C4-2B (cell line): Measurements from ENCODE around the gene TMEM88.

ENCODE experiments used
- ZFX ChIP-seq: fragments of 450-650 bp; IDR thresholded peaks from 2 replicates; pipeline ENCODE4 v1.6.1; 2017
- TF ChIP-seq, protein P1 (sequence below): fragments of 450-650 bp; conservative IDR thresholded peaks from 2 replicates; pipeline ENCODE4 v1.5.1; 2017; ENCODE audit warnings: mild to moderate bottlenecking

GRCh38 chr17:7855660-7856010 is 769 bp downstream of the TMEM88 start:
- TF ChIP-seq, protein P1, sequence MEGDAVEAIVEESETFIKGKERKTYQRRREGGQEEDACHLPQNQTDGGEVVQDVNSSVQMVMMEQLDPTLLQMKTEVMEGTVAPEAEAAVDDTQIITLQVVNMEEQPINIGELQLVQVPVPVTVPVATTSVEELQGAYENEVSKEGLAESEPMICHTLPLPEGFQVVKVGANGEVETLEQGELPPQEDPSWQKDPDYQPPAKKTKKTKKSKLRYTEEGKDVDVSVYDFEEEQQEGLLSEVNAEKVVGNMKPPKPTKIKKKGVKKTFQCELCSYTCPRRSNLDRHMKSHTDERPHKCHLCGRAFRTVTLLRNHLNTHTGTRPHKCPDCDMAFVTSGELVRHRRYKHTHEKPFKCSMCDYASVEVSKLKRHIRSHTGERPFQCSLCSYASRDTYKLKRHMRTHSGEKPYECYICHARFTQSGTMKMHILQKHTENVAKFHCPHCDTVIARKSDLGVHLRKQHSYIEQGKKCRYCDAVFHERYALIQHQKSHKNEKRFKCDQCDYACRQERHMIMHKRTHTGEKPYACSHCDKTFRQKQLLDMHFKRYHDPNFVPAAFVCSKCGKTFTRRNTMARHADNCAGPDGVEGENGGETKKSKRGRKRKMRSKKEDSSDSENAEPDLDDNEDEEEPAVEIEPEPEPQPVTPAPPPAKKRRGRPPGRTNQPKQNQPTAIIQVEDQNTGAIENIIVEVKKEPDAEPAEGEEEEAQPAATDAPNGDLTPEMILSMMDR, result no peak
- no peak for TF ChIP-seq ZFX
